Activated B cell treated with CpG ODN at 0.5 μM for 24 hours (primary cell): Measurements from ENCODE around the gene TTC4. TPM values are rescaled to one million over a fixed set of nuclear protein-coding genes. Genes with fewer than 3 reads are reported as not detected.

ENCODE experiments used
- ATAC-seq: fragments of 200-7000 bp; cut with Tn5 transposase; one replicate; pipeline ENCODE4 v1.10.0; 2021; ENCODE audit warnings: low read depth, mild to moderate bottlenecking, moderate library complexity
- CTCF ChIA-PET: fragments of 350-600 bp; sonication (Branson Sonifier 250); formaldehyde crosslinking; loops from one replicate; lab custom pipeline; 2021; ENCODE audit warnings: antibody characterized with exemption; lab: Charles Lee
- POLR2A ChIA-PET: fragments of 350-600 bp; sonication (Branson Sonifier 250); formaldehyde crosslinking; loops from one replicate; lab custom pipeline; 2021; ENCODE audit warnings: antibody characterized with exemption; lab: Charles Lee
- DNase-seq: peaks from one replicate; pipeline ENCODE4 v3.0.0; 2022
- H3K27ac Mint-ChIP-seq: one replicate; pipeline ENCODE4 v1.8.0; 2020; ENCODE audit warnings: mixed read lengths
- H3K27me3 Mint-ChIP-seq: one replicate; pipeline ENCODE4 v1.8.0; 2021; ENCODE audit warnings: mixed read lengths
- H3K36me3 Mint-ChIP-seq: one replicate; pipeline ENCODE4 v1.8.0; 2021; ENCODE audit warnings: low read depth, mixed read lengths
- H3K4me1 Mint-ChIP-seq: one replicate; pipeline ENCODE4 v1.8.0; 2021; ENCODE audit warnings: mixed read lengths
- H3K4me3 Mint-ChIP-seq: one replicate; pipeline ENCODE4 v1.8.0; 2020; ENCODE audit warnings: mild to moderate bottlenecking, mixed read lengths
- H3K9me3 Mint-ChIP-seq: one replicate; pipeline ENCODE4 v1.8.0; 2020; ENCODE audit warnings: mixed read lengths
- CTCF ChIP-seq: fragments of 200-600 bp; IDR thresholded peaks from one replicate; pipeline ENCODE4 v1.8.0; 2022; ENCODE audit warnings: antibody characterized with exemption, mild to moderate bottlenecking
- intact Hi-C: fragments of 100-400 bp; cut with micrococcal nuclease; formaldehyde crosslinking; loops from one replicate; pipeline ENCODE4 v1.15.1; 2024
- total RNA-seq: library from RNA; stranded (reverse); gene quantifications from 2 replicates; pipeline ENCODE4 v1.2.3, GENCODE V29; 2022

The TTC4 gene
- total RNA-seq, 1 donor from 2014 or later: 30.8 TPM

GRCh38 chr1:54683453-54683852 lies 32.2 kb upstream of the TTC4 start:
- DNase-seq (no peak), ATAC-seq (no peak)
- Mint-ChIP-seq H3K27me3 (peaks cover 2% of the 10 kb centered on the region), H3K4me1 (no peaks in the 10 kb centered on the region), H3K36me3 (no peaks in the 10 kb centered on the region), H3K27ac (no peak overlapping the region), H3K9me3 (no peaks in the 10 kb centered on the region), H3K4me3 (no peak overlapping the region)
- ChIA-PET CTCF (no interaction called here), POLR2A (no interaction called here)
- intact Hi-C loops: no loop called here
- TF ChIP-seq CTCF: no peak

- H3K27ac Mint-ChIP-seq: no peak overlapping the region
- CTCF ChIA-PET: no interaction called here
- TF ChIP-seq CTCF: no peak
These were observed 30.2 kb upstream of the TTC4 start for GRCh38 chr1:54685335-54685905.

GRCh38 chr1:54686155-54686554 lies 29.5 kb upstream of the TTC4 start:
- CTCF ChIA-PET: no interaction called here

More at GRCh38 chr1:54685335-54685905, 30.2 kb upstream of the TTC4 start:
- ATAC-seq (no peak), DNase-seq (no peak)
- Mint-ChIP-seq H3K4me1 (no peaks in the 10 kb centered on the region), H3K27me3 (peaks cover 7% of the 10 kb centered on the region), H3K36me3 (no peaks in the 10 kb centered on the region), H3K4me3 (no peak overlapping the region), H3K9me3 (no peaks in the 10 kb centered on the region)
- intact Hi-C loops: no loop called here
- POLR2A ChIA-PET: no interaction called here

GRCh38 chr1:54694771-54695170 lies 20.9 kb upstream of the TTC4 start:
- Mint-ChIP-seq H3K27me3 (peaks cover 12% of the 10 kb centered on the region), H3K4me3 (no peak overlapping the region), H3K27ac (no peak overlapping the region), H3K4me1 (no peaks in the 10 kb centered on the region), H3K9me3 (no peaks in the 10 kb centered on the region), H3K36me3 (no peaks in the 10 kb centered on the region)
- ChIA-PET CTCF (no interaction called here), POLR2A (no interaction called here)
- DNase-seq (no peak), ATAC-seq (no peak)
- no peak for TF ChIP-seq CTCF
- intact Hi-C loops: no loop called here

More at GRCh38 chr1:54686155-54686554, 29.5 kb upstream of the TTC4 start:
- no peak overlapping the region for H3K27ac Mint-ChIP-seq
- POLR2A ChIA-PET: no interaction called here
- H3K9me3 Mint-ChIP-seq: no peaks in the 10 kb centered on the region
- DNase-seq (no peak), ATAC-seq (no peak)
- intact Hi-C loops: no loop called here
- no peaks in the 10 kb centered on the region for H3K36me3 Mint-ChIP-seq
- no peak overlapping the region for H3K4me3 Mint-ChIP-seq
- no peak for TF ChIP-seq CTCF
- H3K27me3 Mint-ChIP-seq: peaks cover 7% of the 10 kb centered on the region
- H3K4me1 Mint-ChIP-seq: no peaks in the 10 kb centered on the region

GRCh38 chr1:54695221-54695620 lies 20.4 kb upstream of the TTC4 start:
- Mint-ChIP-seq H3K27me3 (peaks cover 14% of the 10 kb centered on the region), H3K4me1 (no peaks in the 10 kb centered on the region), H3K27ac (no peak overlapping the region), H3K4me3 (no peak overlapping the region), H3K36me3 (no peaks in the 10 kb centered on the region), H3K9me3 (no peaks in the 10 kb centered on the region)
- POLR2A ChIA-PET: no interaction called here
- intact Hi-C loops: no loop called here
- CTCF ChIA-PET: no interaction called here
- DNase-seq: no peak
- ATAC-seq: no peak
- TF ChIP-seq CTCF: no peak
